Measurements from ENCODE around the gene CYGB. TPM values are rescaled to one million over a fixed set of nuclear protein-coding genes. Genes with fewer than 3 reads are reported as not detected.
"Not testable (repeated sequence)": the region's sequence is repeated elsewhere in the genome, so short reads cannot be mapped to it uniquely, and the experiment has no call there.

Gene CYGB
- total RNA-seq, 2 experiments from 2014 or later: not detected

- no peak overlapping the region for H3K4me3 Mint-ChIP-seq
- ChIA-PET CTCF (interaction anchor here (1.2 to 1.6 kb wide), 3 partner anchors 11 to 128 kb away, joined by 3 to 7 read pairs (median 3); no protein-coding TSS in a partner anchor), POLR2A (interaction anchor here (2.0 kb wide), 1 partner anchor 36 kb away, joined by 4 read pairs; no protein-coding TSS in a partner anchor)
- H3K27me3 Mint-ChIP-seq: no peaks in the 10 kb centered on the region
- intact Hi-C loops (cut with micrococcal nuclease): no loop called here
- no peaks in the 10 kb centered on the region for H3K9me3 Mint-ChIP-seq
- peak overlapping the region; percentile 28 for H3K27ac Mint-ChIP-seq
- H3K36me3 Mint-ChIP-seq: no peaks in the 10 kb centered on the region
- no peak for DNase-seq
- peaks cover 36% of the 10 kb centered on the region for H3K4me1 Mint-ChIP-seq (ENCODE audit: low read depth)
Measured at GRCh38 chr17:76512366-76513305, 24.9 kb downstream of the CYGB start.

- no peaks in the 10 kb centered on the region for H3K9me3 Mint-ChIP-seq
- intact Hi-C loops (cut with micrococcal nuclease): no loop called here
- CTCF ChIA-PET: interaction anchor here (1.2 to 1.6 kb wide), 5 partner anchors 11 to 131 kb away, joined by 3 to 8 read pairs (median 3); partner anchors contain the start of gene AANAT
- H3K4me3 Mint-ChIP-seq: no peak overlapping the region
- no peaks in the 10 kb centered on the region for H3K36me3 Mint-ChIP-seq
- POLR2A ChIA-PET: interaction anchor here (1.3 to 2.0 kb wide), 2 partner anchors 19 to 35 kb away, joined by 4 read pairs; no protein-coding TSS in a partner anchor
- no peak overlapping the region for H3K27ac Mint-ChIP-seq
- DNase-seq: no peak
- H3K27me3 Mint-ChIP-seq: no peaks in the 10 kb centered on the region
- H3K4me1 Mint-ChIP-seq (ENCODE audit: low read depth): peaks cover 33% of the 10 kb centered on the region
Measured at GRCh38 chr17:76511668-76512365, 25.7 kb downstream of the CYGB start.

GRCh38 chr17:76510831-76511244 lies 26.7 kb downstream of the CYGB start:
- intact Hi-C loops (cut with micrococcal nuclease): no loop called here
- H3K4me3 Mint-ChIP-seq: no peak overlapping the region
- no peaks in the 10 kb centered on the region for H3K36me3 Mint-ChIP-seq
- no peak for DNase-seq
- POLR2A ChIA-PET: interaction anchor here (1.3 to 2.0 kb wide), 2 partner anchors 18 to 34 kb away, joined by 4 read pairs; no protein-coding TSS in a partner anchor
- H3K27me3 Mint-ChIP-seq: no peaks in the 10 kb centered on the region
- no peaks in the 10 kb centered on the region for H3K9me3 Mint-ChIP-seq
- H3K4me1 Mint-ChIP-seq (ENCODE audit: low read depth): peaks cover 34% of the 10 kb centered on the region
- no peak overlapping the region for H3K27ac Mint-ChIP-seq
- CTCF ChIA-PET: interaction anchor here (0.7 to 1.5 kb wide), 6 partner anchors 9 to 130 kb away, joined by 3 to 8 read pairs (median 4); partner anchors contain the start of gene AANAT

- H3K27me3 Mint-ChIP-seq; H3K36me3 Mint-ChIP-seq; H3K4me3 Mint-ChIP-seq; H3K9me3 Mint-ChIP-seq; intact Hi-C loops (cut with micrococcal nuclease); H3K27ac Mint-ChIP-seq; POLR2A ChIA-PET; DNase-seq: not testable (repeated sequence)
- CTCF ChIA-PET: interaction anchor here (1.0 to 7.6 kb wide), 7 partner anchors 14 to 124 kb away, joined by 3 to 95 read pairs (median 16); partner anchors contain the start of genes AANAT and SPHK1
- peaks cover 21% of the 10 kb centered on the region for H3K4me1 Mint-ChIP-seq (ENCODE audit: low read depth)
Measured at GRCh38 chr17:76508472-76509063, 28.9 kb downstream of the CYGB start.

GRCh38 chr17:76506408-76507345 lies 30.8 kb downstream of the CYGB start:
- intact Hi-C loops (cut with micrococcal nuclease): loop anchor here (1.0 to 2.0 kb wide), 3 partner anchors 40 to 204 kb away; no protein-coding TSS in a partner anchor
- ChIA-PET POLR2A (interaction anchor here (0.8 kb wide), 1 partner anchor 11 kb away, joined by 3 read pairs; no protein-coding TSS in a partner anchor), CTCF (interaction anchor here (0.7 to 7.6 kb wide), 23 partner anchors 8 to 896 kb away, joined by 3 to 95 read pairs (median 6); partner anchors contain the start of genes AANAT, SPHK1 and UBE2O)
- H3K27ac Mint-ChIP-seq: no peak overlapping the region
- no peak overlapping the region for H3K4me3 Mint-ChIP-seq
- no peaks in the 10 kb centered on the region for H3K36me3 Mint-ChIP-seq
- H3K27me3 Mint-ChIP-seq: no peaks in the 10 kb centered on the region
- peak; percentile 93 for DNase-seq
- no peaks in the 10 kb centered on the region for H3K9me3 Mint-ChIP-seq
- peaks cover 12% of the 10 kb centered on the region for H3K4me1 Mint-ChIP-seq (ENCODE audit: low read depth)

- Mint-ChIP-seq H3K4me1 (ENCODE audit: low read depth) (peaks cover 32% of the 10 kb centered on the region), H3K27ac (no peak overlapping the region)
- intact Hi-C loops (cut with micrococcal nuclease): loop anchor here (5.0 kb wide), 1 partner anchor 52 kb away; the partner anchor contains the start of gene UBE2O
Measured at GRCh38 chr17:76504117-76504516, 33.4 kb downstream of the CYGB start.

GRCh38 chr17:76502341-76503211 lies 34.9 kb downstream of the CYGB start:
- ChIA-PET CTCF (interaction anchor here (0.7 to 7.6 kb wide), 12 partner anchors 8 to 149 kb away, joined by 3 to 95 read pairs (median 4); partner anchors contain the start of genes AANAT, PRPSAP1 and UBE2O), POLR2A (interaction anchor here (0.9 kb wide), 1 partner anchor 9 kb away, joined by 3 read pairs; no protein-coding TSS in a partner anchor)
- no peak overlapping the region for H3K27ac Mint-ChIP-seq
- no peak for DNase-seq
- H3K9me3 Mint-ChIP-seq: no peaks in the 10 kb centered on the region
- H3K36me3 Mint-ChIP-seq: no peaks in the 10 kb centered on the region
- intact Hi-C loops (cut with micrococcal nuclease): loop anchor here (5.0 kb wide), 1 partner anchor 50 kb away; the partner anchor contains the start of gene UBE2O
- H3K27me3 Mint-ChIP-seq: no peaks in the 10 kb centered on the region
- H3K4me3 Mint-ChIP-seq: no peak overlapping the region
- peaks cover 42% of the 10 kb centered on the region for H3K4me1 Mint-ChIP-seq (ENCODE audit: low read depth)

More at GRCh38 chr17:76504117-76504516, 33.4 kb downstream of the CYGB start:
- POLR2A ChIA-PET: no interaction called here
- H3K4me3 Mint-ChIP-seq: no peak overlapping the region
- H3K9me3 Mint-ChIP-seq: no peaks in the 10 kb centered on the region
- DNase-seq: no peak
- H3K36me3 Mint-ChIP-seq: no peaks in the 10 kb centered on the region
- H3K27me3 Mint-ChIP-seq: no peaks in the 10 kb centered on the region
- CTCF ChIA-PET: interaction anchor here (4.0 to 7.6 kb wide), 3 partner anchors 11 to 94 kb away, joined by 17 to 95 read pairs (median 72); partner anchors contain the start of gene AANAT

GRCh38 chr17:76501827-76502307 lies 35.6 kb downstream of the CYGB start:
- Mint-ChIP-seq H3K4me1 (ENCODE audit: low read depth) (peaks cover 46% of the 10 kb centered on the region), H3K9me3 (no peaks in the 10 kb centered on the region), H3K27me3 (no peaks in the 10 kb centered on the region), H3K36me3 (no peaks in the 10 kb centered on the region), H3K27ac (peak overlapping the region; percentile 85), H3K4me3 (peak overlapping the region; percentile 74)
- CTCF ChIA-PET: interaction anchor here (0.9 to 7.6 kb wide), 9 partner anchors 9 to 104 kb away, joined by 3 to 95 read pairs (median 5); partner anchors contain the start of genes AANAT and UBE2O
- intact Hi-C loops (cut with micrococcal nuclease): loop anchor here (1.0 to 5.0 kb wide), 3 partner anchors 13 to 50 kb away; partner anchors contain the start of gene UBE2O
- no peak for DNase-seq
- POLR2A ChIA-PET: interaction anchor here (1.0 to 1.1 kb wide), 2 partner anchors 13 to 45 kb away, joined by 3 to 7 read pairs; no protein-coding TSS in a partner anchor

- H3K9me3 Mint-ChIP-seq: no peaks in the 10 kb centered on the region
- peaks cover 45% of the 10 kb centered on the region for H3K4me1 Mint-ChIP-seq (ENCODE audit: low read depth)
- ChIA-PET POLR2A (interaction anchor here (0.7 to 1.1 kb wide), 3 partner anchors 8 to 45 kb away, joined by 3 to 7 read pairs (median 3); no protein-coding TSS in a partner anchor), CTCF (interaction anchor here (1.0 to 7.6 kb wide), 7 partner anchors 9 to 147 kb away, joined by 4 to 95 read pairs (median 5); partner anchors contain the start of genes AANAT, PRPSAP1 and UBE2O)
- intact Hi-C loops (cut with micrococcal nuclease): loop anchor here (1.0 to 5.0 kb wide), 3 partner anchors 14 to 49 kb away; partner anchors contain the start of gene UBE2O
- no peaks in the 10 kb centered on the region for H3K36me3 Mint-ChIP-seq
- DNase-seq: peak; percentile 98
- H3K27ac Mint-ChIP-seq: peak within 1 kb of the TSS; percentile 85
- no peaks in the 10 kb centered on the region for H3K27me3 Mint-ChIP-seq
- H3K4me3 Mint-ChIP-seq: peak within 1 kb of the TSS; percentile 86
Measured at GRCh38 chr17:76501018-76501826, 36.3 kb downstream of the CYGB start, which contains the start of gene RHBDF2. Gene RHBDF2, minus strand, starts transcription at chr17:76501423. Its CDS starts 19,899 bp downstream, at chr17:76481524.

Data from activated CD4-positive, alpha-beta memory T cell treated with anti-CD3 and anti-CD28 coated beads for 36 hours (primary cell).